HCT116 (cell line): ENCODE results near the gene DHX32. TPM values are rescaled to one million over a fixed set of nuclear protein-coding genes. Genes with fewer than 3 reads are reported as not detected.
A peak's percentile ranks its signal among the peaks of the same experiment; 100 is the strongest.

ENCODE experiments used
- ATAC-seq: fragments of 200-7000 bp; cut with Tn5 transposase; 2 replicates; pipeline ENCODE4 v1.9.1; 2020; ENCODE audit warnings: mild to moderate bottlenecking, moderate library complexity
- Bru-seq: library from RNA; stranded (reverse); fragments of 400-500 nt; gene quantifications from one replicate; lab custom pipeline; 2021; lab: Mats Ljungman, UMichigan
- BruChase-seq, 2 experiments: library from RNA; stranded (reverse); fragments of 400-500 nt; gene quantifications; one replicate each; lab custom pipeline; 2021; lab: Mats Ljungman, UMichigan
- BruUV-seq: library from RNA; stranded (reverse); fragments of 400-500 nt; replicated peaks from 2 replicates; lab custom pipeline; 2021; lab: Mats Ljungman, UMichigan
- CTCF ChIA-PET: fragments of 300-600 bp; sonication (Branson Sonifier 250); formaldehyde crosslinking; loops from one replicate; lab custom pipeline; 2021; ENCODE audit warnings: antibody characterized with exemption; lab: Charles Lee
- POLR2A ChIA-PET: fragments of 300-600, 350-600 bp; sonication (Branson Sonifier 250); formaldehyde crosslinking; loops from one replicate; lab custom pipeline; 2021; ENCODE audit warnings: antibody characterized with exemption; lab: Charles Lee
- RAD21 ChIA-PET, 2 experiments: fragments of 300-600 bp; sonication (Branson Sonifier 250); formaldehyde crosslinking; loops; one replicate each; lab custom pipeline; 2023; ENCODE audit warnings: low total read pairs in 2 of 2; ENCODE audit not compliant: uncharacterized antibody in 2 of 2, unreplicated experiment in 2 of 2, low non-redundant PET in 1 of 2; lab: Charles Lee
- DNase-seq: peaks from one replicate; pipeline ENCODE4 v3.0.0-alpha.2; 2010; ENCODE audit warnings: low read depth, low spot score
- H2AFZ ChIP-seq: fragments of 200-600 bp; shearing (Covaris generic), sonication (generic); 2 replicates; pipeline ENCODE4 v1.6.1; 2017; ENCODE audit warnings: low read depth, mixed run types, mixed read lengths, antibody characterized with exemption, low read length; ENCODE audit not compliant: poor library complexity, severe bottlenecking
- H3K27ac ChIP-seq: 2 replicates; pipeline ENCODE4 v1.5.1; 2012; ENCODE audit warnings: low read depth, low read length
- H3K27me3 ChIP-seq: fragments of 200-600 bp; sonication (generic); 2 replicates; pipeline ENCODE4 v1.6.1; 2016; ENCODE audit warnings: mixed run types, low read length, mixed read lengths; ENCODE audit not compliant: insufficient read depth
- H3K36me3 ChIP-seq, 2 experiments: fragments of 200-500 bp in 1 of 2; fragments of 200-600 bp in 1 of 2; sonication (Bioruptor generic) in 1 of 2; sonication (generic) in 1 of 2; 2 replicates each; pipeline versions ENCODE4 v1.5.1 to v1.6.1; 2014 to 2016; ENCODE audit warnings: low read length in 2 of 2, inconsistent platforms in 1 of 2, mixed read lengths in 1 of 2, mixed run types in 1 of 2; ENCODE audit not compliant: insufficient read depth in 2 of 2, control insufficient read depth in 1 of 2
- H3K4me1 ChIP-seq, 2 experiments: fragments of 200-600 bp in 1 of 2; sonication (generic) in 1 of 2; 2 replicates each; pipeline versions ENCODE4 v1.5.1 to v1.6.1; 2012 to 2017; ENCODE audit warnings: low read length in 2 of 2, inconsistent platforms in 1 of 2, mild to moderate bottlenecking in 1 of 2, mixed read lengths in 1 of 2, mixed run types in 1 of 2, moderate library complexity in 1 of 2; ENCODE audit not compliant: insufficient read depth in 2 of 2, control insufficient read depth in 1 of 2
- H3K4me2 ChIP-seq: fragments of 200-600 bp; sonication (generic); 2 replicates; pipeline ENCODE4 v1.6.1; 2017; ENCODE audit warnings: mixed run types, low read length, mixed read lengths
- H3K4me3 ChIP-seq, 2 experiments: fragments of 200-600 bp in 1 of 2; sonication (generic) in 1 of 2; replicated peaks in 1 of 2; 2 replicates each; pipeline ENCODE4 v1.5.1; 2011 to 2016; ENCODE audit warnings: low read length in 2 of 2, control low read depth in 1 of 2, low read depth in 1 of 2, mild to moderate bottlenecking in 1 of 2, mixed read lengths in 1 of 2, mixed run types in 1 of 2
- H3K79me2 ChIP-seq: fragments of 200-600 bp; sonication (generic); 2 replicates; pipeline ENCODE4 v1.6.1; 2017; ENCODE audit warnings: mild to moderate bottlenecking, mixed run types, low read length, moderate library complexity, mixed read lengths; ENCODE audit not compliant: insufficient read depth
- H3K9ac ChIP-seq: fragments of 200-600 bp; sonication (generic); 2 replicates; pipeline ENCODE4 v1.6.1; 2016; ENCODE audit warnings: low read length, mixed read lengths
- H3K9me2 ChIP-seq: fragments of 200-600 bp; sonication (generic), shearing (Covaris generic); 2 replicates; pipeline ENCODE4 v1.6.1; 2017; ENCODE audit warnings: mixed run types, mild to moderate bottlenecking, moderate library complexity; ENCODE audit not compliant: insufficient read depth
- H3K9me3 ChIP-seq, 2 experiments: fragments of 200-500 bp in 1 of 2; fragments of 200-600 bp in 1 of 2; sonication (Bioruptor generic) in 1 of 2; sonication (generic) in 1 of 2; 2 replicates each; pipeline ENCODE4 v1.6.1; 2014 to 2017; ENCODE audit warnings: low read length in 2 of 2, mixed read lengths in 2 of 2, inconsistent platforms in 1 of 2, low read depth in 1 of 2, mild to moderate bottlenecking in 1 of 2, mixed run types in 1 of 2, moderate library complexity in 1 of 2; ENCODE audit not compliant: control insufficient read depth in 1 of 2, insufficient read depth in 1 of 2
- H4K20me1 ChIP-seq: fragments of 200-600 bp; sonication (generic), shearing (Covaris generic); 2 replicates; pipeline ENCODE4 v1.6.1; 2017; ENCODE audit warnings: mixed run types, mild to moderate bottlenecking, moderate library complexity; ENCODE audit not compliant: insufficient read depth
- ELF1 ChIP-seq: IDR thresholded peaks from 2 replicates; pipeline ENCODE4 v1.6.1; 2012; ENCODE audit warnings: low read depth, borderline replicate concordance
- EZH2phosphoT487 ChIP-seq: fragments of 200-600 bp; IDR thresholded peaks from 2 replicates; pipeline ENCODE4 v1.6.1; 2018; ENCODE audit warnings: antibody characterized with exemption, borderline replicate concordance
- FOSL1 ChIP-seq: IDR thresholded peaks from 2 replicates; pipeline ENCODE4 v1.6.1; 2012; ENCODE audit warnings: low read depth
- RAD21 ChIP-seq: IDR thresholded peaks from 2 replicates; pipeline ENCODE4 v1.6.1; 2012; ENCODE audit warnings: low read depth, mild to moderate bottlenecking
- TCF7L2 ChIP-seq: IDR thresholded peaks from 2 replicates; pipeline ENCODE4 v1.7.0; 2011; ENCODE audit warnings: borderline replicate concordance, inconsistent platforms; ENCODE audit not compliant: insufficient read depth, insufficient read length; ENCODE audit errors: extremely low read depth
- YY1 ChIP-seq: IDR thresholded peaks from 2 replicates; pipeline ENCODE4 v1.6.1; 2011; ENCODE audit warnings: low read length, low read depth, moderate library complexity, mild to moderate bottlenecking; ENCODE audit not compliant: insufficient replicate concordance; ENCODE audit errors: extremely low read depth
- intact Hi-C: fragments of 100-400 bp; cut with micrococcal nuclease; formaldehyde crosslinking; loops from 2 replicates; pipeline ENCODE4 v1.10.0; 2022
- long read RNA-seq: library from polyadenylated mRNA; unstranded; transcript quantifications from one replicate; pipeline ENCODE4 v2.0.0, GENCODE V29; 2021; ENCODE audit not compliant: unreplicated experiment
- polyA plus RNA-seq: library from polyadenylated mRNA; unstranded; fragments of >200 nt; gene quantifications from 2 replicates; pipeline ENCODE4 v1.2.1, GENCODE V29; 2012; ENCODE audit warnings: missing spikeins
- total RNA-seq: library from RNA; stranded (reverse); gene quantifications from one replicate; pipeline ENCODE4 v1.2.1, GENCODE V29; 2021; ENCODE audit not compliant: unreplicated experiment
- TF ChIP-seq, protein P1 (sequence below): IDR thresholded peaks from 2 replicates; pipeline ENCODE4 v1.6.1; 2011; ENCODE audit warnings: mild to moderate bottlenecking, low read length, moderate library complexity; ENCODE audit not compliant: insufficient replicate concordance; ENCODE audit errors: extremely low read depth
- TF ChIP-seq, protein P2 (sequence below), 3 experiments: fragments of 200-600 bp in 1 of 3; sonication (generic) in 1 of 3; IDR thresholded peaks in 2 of 3; conservative IDR thresholded peaks in 1 of 3; 2 replicates each; pipeline ENCODE4 v1.5.1; 2012 to 2017; ENCODE audit warnings: low read depth in 2 of 3, low read length in 2 of 3, antibody characterized with exemption in 1 of 3, borderline replicate concordance in 1 of 3, control low read depth in 1 of 3, mild to moderate bottlenecking in 1 of 3, mixed read lengths in 1 of 3, mixed run types in 1 of 3, moderate library complexity in 1 of 3; ENCODE audit not compliant: insufficient read depth in 1 of 3
- TF ChIP-seq, protein P3 (sequence below): IDR thresholded peaks from 2 replicates; pipeline ENCODE4 v1.6.1; 2012

DHX32 gene, protein sequence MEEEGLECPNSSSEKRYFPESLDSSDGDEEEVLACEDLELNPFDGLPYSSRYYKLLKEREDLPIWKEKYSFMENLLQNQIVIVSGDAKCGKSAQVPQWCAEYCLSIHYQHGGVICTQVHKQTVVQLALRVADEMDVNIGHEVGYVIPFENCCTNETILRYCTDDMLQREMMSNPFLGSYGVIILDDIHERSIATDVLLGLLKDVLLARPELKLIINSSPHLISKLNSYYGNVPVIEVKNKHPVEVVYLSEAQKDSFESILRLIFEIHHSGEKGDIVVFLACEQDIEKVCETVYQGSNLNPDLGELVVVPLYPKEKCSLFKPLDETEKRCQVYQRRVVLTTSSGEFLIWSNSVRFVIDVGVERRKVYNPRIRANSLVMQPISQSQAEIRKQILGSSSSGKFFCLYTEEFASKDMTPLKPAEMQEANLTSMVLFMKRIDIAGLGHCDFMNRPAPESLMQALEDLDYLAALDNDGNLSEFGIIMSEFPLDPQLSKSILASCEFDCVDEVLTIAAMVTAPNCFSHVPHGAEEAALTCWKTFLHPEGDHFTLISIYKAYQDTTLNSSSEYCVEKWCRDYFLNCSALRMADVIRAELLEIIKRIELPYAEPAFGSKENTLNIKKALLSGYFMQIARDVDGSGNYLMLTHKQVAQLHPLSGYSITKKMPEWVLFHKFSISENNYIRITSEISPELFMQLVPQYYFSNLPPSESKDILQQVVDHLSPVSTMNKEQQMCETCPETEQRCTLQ
- total RNA-seq (50.9 TPM), Bru-seq, nascent RNA (percentile 89 among the genes with signal in this experiment), BruChase-seq, experiment 1, labeled RNA remaining after a 6-hour chase (percentile 76 among the genes with signal in this experiment), BruChase-seq, experiment 2, labeled RNA remaining after a 2-hour chase (percentile 85 among the genes with signal in this experiment)
- polyA plus RNA-seq = 29.6 and 34.1 TPM in 2 replicates
- long read RNA-seq, partial matches to known transcripts = 19 of 140 reads
- long read RNA-seq, other reads (novel, unspliced or antisense) = 119 of 140 reads

DNA sequence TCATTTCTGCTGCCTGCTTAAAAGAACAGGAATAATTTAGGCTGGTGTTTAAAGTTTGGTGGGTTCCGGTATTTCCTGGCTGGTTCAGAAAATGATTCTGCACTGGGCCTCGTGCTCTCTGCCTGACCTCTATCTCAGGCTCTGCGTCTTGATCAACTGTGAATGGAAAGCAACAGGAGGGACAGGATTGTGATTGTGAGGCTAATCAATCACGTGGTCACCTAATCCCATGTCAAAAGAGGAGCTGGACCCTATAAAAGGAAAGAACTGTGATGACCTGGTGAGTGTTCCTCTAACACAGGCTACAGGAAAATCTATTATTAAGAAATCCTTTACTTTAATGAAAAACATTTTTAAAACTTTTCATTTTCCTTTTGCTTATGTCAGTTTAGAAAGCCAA is at the start of gene DHX32:
DHX32 (minus strand) TSS at position 101 of the 400 bp plus-strand sequence. CDS start 468 bp downstream, outside the sequence.
- ChIA-PET RAD21 (no interaction called here), CTCF (no interaction called here), POLR2A (interaction anchor here (1.1 to 1.3 kb wide), 2 partner anchors 11 to 25 kb away, joined by 3 read pairs; no protein-coding TSS in a partner anchor)
- Histone ChIP-seq H3K27ac (peak within 1 kb of the TSS; percentile 64; the same call in 1 of the 2 replicates), H2AFZ (no peak within 1 kb of the TSS), H3K4me2 (peak within 1 kb of the TSS; percentile 48; the same call in 1 of the 2 replicates), H3K9me3 (peaks cover 0 to 4% of the 10 kb centered on the region in 2 experiments; a peak in 1 of 4 replicates), H3K27me3 (no peaks in the 10 kb centered on the region), H3K79me2 (peaks cover 6% of the 10 kb centered on the region; the same call in 1 of the 2 replicates), H3K4me3 (no peak within 1 kb of the TSS), H3K9me2 (0 out of 2 replicates have a peak, but pooled peaks cover 5% of the 10 kb centered on the region), H3K36me3 (peaks cover 4 to 20% of the 10 kb centered on the region in 2 experiments), H3K4me1 (peaks cover 28 to 41% of the 10 kb centered on the region in 2 experiments), H3K9ac (no peak within 1 kb of the TSS; the same call in 1 of the 2 replicates), H4K20me1 (no peaks in the 10 kb centered on the region)
- no TSS peak for BruUV-seq
- ATAC-seq (no peak), DNase-seq (no peak)
- intact Hi-C loops = no loop called here
- no peak for TF ChIP-seq ELF1

DNA sequence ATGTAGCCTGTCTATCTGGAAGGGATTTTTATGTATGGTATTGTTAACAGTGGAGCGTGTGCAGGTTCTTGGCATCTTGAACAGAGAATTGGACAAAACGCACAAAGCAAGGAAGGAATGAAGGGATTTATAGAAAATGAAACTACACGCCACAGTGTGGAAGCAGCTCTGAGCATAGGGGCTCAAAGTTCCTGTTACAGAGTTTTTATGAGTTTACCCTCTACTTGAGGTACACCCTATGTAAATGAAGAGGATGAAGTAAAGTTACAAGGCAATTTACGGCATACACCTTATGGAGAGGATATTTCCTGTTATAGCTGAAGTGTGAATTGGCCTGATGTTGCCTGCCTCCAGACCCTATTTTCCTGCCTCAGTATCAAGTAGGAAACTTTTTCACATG is 48.5 kb upstream of the DHX32 start:
- DNase-seq = no peak
- Histone ChIP-seq H3K9me3 (no peaks in the 10 kb centered on the region), H3K9me2 (no peaks in the 10 kb centered on the region), H3K27ac (no peak overlapping the region), H3K4me2 (no peak overlapping the region), H4K20me1 (peaks cover 3% of the 10 kb centered on the region; the same call in 1 of the 2 replicates), H3K36me3 (no peaks in the 10 kb centered on the region), H3K4me3 (no peak overlapping the region), H3K4me1 (peaks cover 2 to 10% of the 10 kb centered on the region in 2 experiments; a peak in 3 of 4 replicates), H3K9ac (no peak overlapping the region), H2AFZ (no peak overlapping the region), H3K27me3 (no peaks in the 10 kb centered on the region), H3K79me2 (no peaks in the 10 kb centered on the region)
- ChIA-PET RAD21 (no interaction called here), POLR2A (no interaction called here), CTCF (no interaction called here)
- intact Hi-C loops = loop anchor here (5.0 kb wide), 1 partner anchor 62 kb away; no protein-coding TSS in a partner anchor
- ATAC-seq = no peak
- BruUV-seq = no TSS peak
- TF ChIP-seq FOSL1 (no peak), RAD21 (no peak), EZH2phosphoT487 (no peak), TCF7L2 (no peak), YY1 (no peak)
- TF ChIP-seq, protein P1, sequence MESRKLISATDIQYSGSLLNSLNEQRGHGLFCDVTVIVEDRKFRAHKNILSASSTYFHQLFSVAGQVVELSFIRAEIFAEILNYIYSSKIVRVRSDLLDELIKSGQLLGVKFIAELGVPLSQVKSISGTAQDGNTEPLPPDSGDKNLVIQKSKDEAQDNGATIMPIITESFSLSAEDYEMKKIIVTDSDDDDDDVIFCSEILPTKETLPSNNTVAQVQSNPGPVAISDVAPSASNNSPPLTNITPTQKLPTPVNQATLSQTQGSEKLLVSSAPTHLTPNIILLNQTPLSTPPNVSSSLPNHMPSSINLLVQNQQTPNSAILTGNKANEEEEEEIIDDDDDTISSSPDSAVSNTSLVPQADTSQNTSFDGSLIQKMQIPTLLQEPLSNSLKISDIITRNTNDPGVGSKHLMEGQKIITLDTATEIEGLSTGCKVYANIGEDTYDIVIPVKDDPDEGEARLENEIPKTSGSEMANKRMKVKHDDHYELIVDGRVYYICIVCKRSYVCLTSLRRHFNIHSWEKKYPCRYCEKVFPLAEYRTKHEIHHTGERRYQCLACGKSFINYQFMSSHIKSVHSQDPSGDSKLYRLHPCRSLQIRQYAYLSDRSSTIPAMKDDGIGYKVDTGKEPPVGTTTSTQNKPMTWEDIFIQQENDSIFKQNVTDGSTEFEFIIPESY = no peak
- TF ChIP-seq, protein P2, sequence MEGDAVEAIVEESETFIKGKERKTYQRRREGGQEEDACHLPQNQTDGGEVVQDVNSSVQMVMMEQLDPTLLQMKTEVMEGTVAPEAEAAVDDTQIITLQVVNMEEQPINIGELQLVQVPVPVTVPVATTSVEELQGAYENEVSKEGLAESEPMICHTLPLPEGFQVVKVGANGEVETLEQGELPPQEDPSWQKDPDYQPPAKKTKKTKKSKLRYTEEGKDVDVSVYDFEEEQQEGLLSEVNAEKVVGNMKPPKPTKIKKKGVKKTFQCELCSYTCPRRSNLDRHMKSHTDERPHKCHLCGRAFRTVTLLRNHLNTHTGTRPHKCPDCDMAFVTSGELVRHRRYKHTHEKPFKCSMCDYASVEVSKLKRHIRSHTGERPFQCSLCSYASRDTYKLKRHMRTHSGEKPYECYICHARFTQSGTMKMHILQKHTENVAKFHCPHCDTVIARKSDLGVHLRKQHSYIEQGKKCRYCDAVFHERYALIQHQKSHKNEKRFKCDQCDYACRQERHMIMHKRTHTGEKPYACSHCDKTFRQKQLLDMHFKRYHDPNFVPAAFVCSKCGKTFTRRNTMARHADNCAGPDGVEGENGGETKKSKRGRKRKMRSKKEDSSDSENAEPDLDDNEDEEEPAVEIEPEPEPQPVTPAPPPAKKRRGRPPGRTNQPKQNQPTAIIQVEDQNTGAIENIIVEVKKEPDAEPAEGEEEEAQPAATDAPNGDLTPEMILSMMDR (IDR thresholded peaks at IDR 0.05 in 2 of 3, conservative IDR thresholded peaks at IDR 0.05 in 1 of 3; ENCODE audit: borderline replicate concordance in 1 of 3, insufficient read depth in 1 of 3, low read depth in 2 of 3, low read length in 2 of 3) = no peak
- TF ChIP-seq, protein P3, sequence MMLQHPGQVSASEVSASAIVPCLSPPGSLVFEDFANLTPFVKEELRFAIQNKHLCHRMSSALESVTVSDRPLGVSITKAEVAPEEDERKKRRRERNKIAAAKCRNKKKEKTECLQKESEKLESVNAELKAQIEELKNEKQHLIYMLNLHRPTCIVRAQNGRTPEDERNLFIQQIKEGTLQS = no peak
